Muscle of leg (tissue), 11 donors: ENCODE results near the gene SRBD1. TPM values are rescaled to one million over a fixed set of nuclear protein-coding genes. Genes with fewer than 3 reads are reported as not detected.
A peak's percentile ranks its signal among the peaks of the same experiment; 100 is the strongest.

Source experiments
- DNase-seq: peaks from one replicate; pipeline ENCODE4 v3.0.0; 2013
- H3K27ac ChIP-seq: one replicate; pipeline ENCODE4 v1.5.1; 2013; ENCODE audit warnings: mild to moderate bottlenecking, low read length, control low read depth
- H3K27me3 ChIP-seq: one replicate; pipeline ENCODE4 v1.6.1; 2013; ENCODE audit warnings: low read length; ENCODE audit not compliant: control insufficient read depth, insufficient read depth
- H3K36me3 ChIP-seq: one replicate; pipeline ENCODE4 v1.6.1; 2013; ENCODE audit warnings: low read length; ENCODE audit not compliant: control insufficient read depth, insufficient read depth
- H3K4me1 ChIP-seq: one replicate; pipeline ENCODE4 v1.6.1; 2013; ENCODE audit warnings: low read length; ENCODE audit not compliant: control insufficient read depth, insufficient read depth
- H3K4me3 ChIP-seq: one replicate; pipeline ENCODE4 v1.5.1; 2013; ENCODE audit warnings: low read length, control low read depth
- H3K9me3 ChIP-seq: replicated peaks from 2 replicates; pipeline ENCODE4 v1.6.1; 2013; ENCODE audit warnings: low read depth, low read length; ENCODE audit not compliant: control insufficient read depth
- WGBS: methylation state at CpG from one replicate; pipeline ENCODE4 v1.1.5; 2013; ENCODE audit warnings: missing lambda C conversion rate; ENCODE audit not compliant: insufficient coverage; 5-methylcytosine and 5-hydroxymethylcytosine counted together
- polyA plus RNA-seq, 8 donors: library from polyadenylated mRNA; unstranded; fragments of 120-200 nt; gene quantifications; one replicate each; pipeline versions ENCODE4 v1.2.1 to v1.2.3, GENCODE V29; 2013; ENCODE audit warnings: inconsistent platforms in 1 of 8, low replicate concordance in 1 of 8; ENCODE audit not compliant: insufficient read length in 8 of 8, insufficient read depth in 1 of 8
- total RNA-seq: library from RNA; stranded (reverse); fragments of 120-200 nt; gene quantifications from one replicate; pipeline ENCODE4 v1.2.4, GENCODE V29; 2013

The SRBD1 gene
- total and polyA plus RNA-seq, 9 donors = 8.5 to 18.8 (median 11.3) TPM

GRCh38 chr2:45477546-45477945 is 133.5 kb downstream of the SRBD1 start:
- Histone ChIP-seq H3K9me3 (peaks cover 6% of the 10 kb centered on the region), H3K36me3 (no peaks in the 10 kb centered on the region), H3K4me1 (no peaks in the 10 kb centered on the region), H3K27ac (no peak overlapping the region), H3K27me3 (no peaks in the 10 kb centered on the region), H3K4me3 (no peak overlapping the region)
- no peak for DNase-seq
- no CpG with 5 or more reads among the region's 1 CpG for WGBS

- Histone ChIP-seq H3K27ac (peak overlapping the region; percentile 75), H3K4me1 (peaks cover 2% of the 10 kb centered on the region), H3K9me3 (no peaks in the 10 kb centered on the region), H3K27me3 (no peaks in the 10 kb centered on the region), H3K4me3 (no peak overlapping the region), H3K36me3 (no peaks in the 10 kb centered on the region)
- peak; percentile 96 for DNase-seq
- no CpG with 5 or more reads among the region's 3 CpGs for WGBS
These were observed 140.5 kb downstream of the SRBD1 start for GRCh38 chr2:45470531-45470930.

- DNase-seq = peak; percentile 57
- Histone ChIP-seq H3K9me3 (no peaks in the 10 kb centered on the region), H3K27ac (peak overlapping the region; percentile 75), H3K36me3 (no peaks in the 10 kb centered on the region), H3K4me1 (peaks cover 2% of the 10 kb centered on the region), H3K4me3 (no peak overlapping the region), H3K27me3 (no peaks in the 10 kb centered on the region)
- no CpG with 5 or more reads among the region's 2 CpGs for WGBS
These were observed 141.6 kb downstream of the SRBD1 start for GRCh38 chr2:45469314-45470099.

- Histone ChIP-seq H3K4me3 (no peak overlapping the region), H3K27ac (no peak overlapping the region), H3K36me3 (no peaks in the 10 kb centered on the region), H3K4me1 (peaks cover 2% of the 10 kb centered on the region), H3K27me3 (no peaks in the 10 kb centered on the region), H3K9me3 (no peaks in the 10 kb centered on the region)
- WGBS = no CpG with 5 or more reads among the region's 4 CpGs
- DNase-seq = no peak
These were observed 142.8 kb downstream of the SRBD1 start for GRCh38 chr2:45468279-45468678.

GRCh38 chr2:45466053-45466452 is 145.0 kb downstream of the SRBD1 start:
- Histone ChIP-seq H3K36me3 (no peaks in the 10 kb centered on the region), H3K27ac (no peak overlapping the region), H3K27me3 (no peaks in the 10 kb centered on the region), H3K9me3 (no peaks in the 10 kb centered on the region), H3K4me3 (no peak overlapping the region), H3K4me1 (peaks cover 2% of the 10 kb centered on the region)
- 38% methylated on average over 1 of the region's 1 CpG for WGBS
- DNase-seq = no peak

- DNase-seq = no peak
- Histone ChIP-seq H3K27me3 (no peaks in the 10 kb centered on the region), H3K4me3 (no peak overlapping the region), H3K9me3 (no peaks in the 10 kb centered on the region), H3K4me1 (no peaks in the 10 kb centered on the region), H3K27ac (no peak overlapping the region), H3K36me3 (peaks cover 2% of the 10 kb centered on the region)
- WGBS = 100% methylated on average over 2 of the region's 6 CpGs
These were observed 150.2 kb downstream of the SRBD1 start for GRCh38 chr2:45460825-45461224.

- 100% methylated on average over 1 of the region's 3 CpGs for WGBS
These were observed 151.2 kb downstream of the SRBD1 start for GRCh38 chr2:45459860-45460259.

GRCh38 chr2:45458909-45459563 is 152.0 kb downstream of the SRBD1 start:
- no peak overlapping the region for H3K27ac ChIP-seq
- 10% methylated on average over 2 of the region's 3 CpGs for WGBS
- DNase-seq = peak; percentile 62
- no peak overlapping the region for H3K4me3 ChIP-seq
- no peaks in the 10 kb centered on the region for H3K27me3 ChIP-seq
- H3K4me1 ChIP-seq = no peaks in the 10 kb centered on the region
- H3K9me3 ChIP-seq = no peaks in the 10 kb centered on the region
- H3K36me3 ChIP-seq = peaks cover 2% of the 10 kb centered on the region

More at GRCh38 chr2:45459860-45460259, 151.2 kb downstream of the SRBD1 start:
- Histone ChIP-seq H3K4me3 (no peak overlapping the region), H3K4me1 (no peaks in the 10 kb centered on the region), H3K9me3 (no peaks in the 10 kb centered on the region), H3K27me3 (no peaks in the 10 kb centered on the region), H3K27ac (no peak overlapping the region), H3K36me3 (peaks cover 2% of the 10 kb centered on the region)
- no peak for DNase-seq

- H3K4me3 ChIP-seq = no peak overlapping the region
- no peak overlapping the region for H3K27ac ChIP-seq
- DNase-seq = no peak
- 100% methylated on average over 1 of the region's 5 CpGs for WGBS
- H3K9me3 ChIP-seq = no peaks in the 10 kb centered on the region
- no peaks in the 10 kb centered on the region for H3K4me1 ChIP-seq
- no peaks in the 10 kb centered on the region for H3K27me3 ChIP-seq
- H3K36me3 ChIP-seq = peaks cover 2% of the 10 kb centered on the region
These were observed 153.7 kb downstream of the SRBD1 start for GRCh38 chr2:45457211-45457945.

GRCh38 chr2:45452866-45453265 is 158.2 kb downstream of the SRBD1 start:
- no peaks in the 10 kb centered on the region for H3K36me3 ChIP-seq
- H3K4me1 ChIP-seq = no peaks in the 10 kb centered on the region
- peak overlapping the region; percentile 77 for H3K27ac ChIP-seq
- no peaks in the 10 kb centered on the region for H3K27me3 ChIP-seq
- WGBS = no CpG with 5 or more reads among the region's 4 CpGs
- no peak overlapping the region for H3K4me3 ChIP-seq
- DNase-seq = peak; percentile 95
- H3K9me3 ChIP-seq = no peaks in the 10 kb centered on the region
